ENCODE results near the gene MYNN.

The MYNN gene

GRCh38 chr3:169827712-169828111, 54.5 kb downstream of the MYNN start:
- DNase-seq (ENCODE audit: low spot score): no peak

DNA sequence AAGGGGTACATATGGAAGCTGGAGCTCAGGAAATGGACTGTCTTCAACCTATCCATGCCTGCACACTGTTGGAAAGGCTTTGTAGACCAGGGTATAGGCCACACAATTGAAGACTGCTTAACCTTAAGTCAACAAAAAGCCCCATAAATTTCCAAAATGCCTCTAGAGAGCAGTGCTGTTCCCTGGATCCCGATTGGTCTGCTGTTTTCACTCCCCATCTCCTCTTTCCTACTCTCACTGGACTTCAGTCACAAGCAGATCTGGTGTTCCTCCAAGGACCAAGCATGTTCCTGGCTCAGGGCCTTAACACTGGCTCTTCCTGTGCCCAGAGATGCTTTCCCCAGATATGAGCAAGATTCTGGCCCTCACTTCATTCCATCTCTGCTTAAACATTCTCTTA, 62.3 kb downstream of the MYNN start:
- no peak for DNase-seq (ENCODE audit: low spot score)

DNA sequence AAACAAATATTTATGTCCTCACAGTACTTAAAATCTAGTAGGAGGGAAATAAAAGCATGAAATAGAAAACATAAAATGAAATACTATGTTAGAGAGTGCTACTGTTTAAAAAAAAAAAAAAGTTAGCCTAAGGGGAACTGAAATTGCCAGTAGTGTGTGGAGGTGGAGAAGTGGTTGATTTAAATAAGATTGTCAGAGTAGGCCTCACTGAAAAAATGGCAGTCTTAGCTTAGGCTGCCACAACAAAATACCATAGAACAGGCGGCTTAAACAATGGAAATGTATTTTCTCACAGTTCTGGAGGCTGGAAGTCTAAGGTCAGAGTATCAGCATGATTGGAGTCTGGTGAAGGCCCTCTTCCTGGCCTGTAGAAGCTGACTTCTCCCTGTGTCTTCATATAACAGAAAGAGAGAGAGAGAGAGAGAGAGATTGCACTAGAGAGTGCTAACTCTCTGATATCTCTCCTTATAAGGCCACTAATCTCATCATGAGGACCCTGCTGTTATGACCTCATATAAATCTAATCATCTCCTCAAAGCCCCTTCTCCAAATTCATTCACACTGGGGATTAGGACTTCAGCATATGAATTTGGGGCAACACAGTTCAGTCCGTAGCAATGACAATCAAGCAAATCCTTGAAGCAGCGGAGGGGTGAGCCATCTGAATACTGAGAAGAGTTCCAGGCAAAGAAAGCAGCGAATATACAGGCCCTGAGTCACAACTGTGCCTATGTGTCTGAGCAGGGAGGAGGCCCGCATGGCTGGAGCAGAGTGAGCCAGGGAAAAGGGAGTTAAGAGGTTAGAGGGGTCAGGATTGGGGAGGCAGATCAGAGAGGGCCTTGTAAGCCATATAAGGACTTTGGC, 63.1 kb downstream of the MYNN start:
- no peak for DNase-seq (ENCODE audit: low spot score)

GRCh38 chr3:169836942-169837275, 63.7 kb downstream of the MYNN start:
- DNase-seq (ENCODE audit: low spot score): no peak

DNA sequence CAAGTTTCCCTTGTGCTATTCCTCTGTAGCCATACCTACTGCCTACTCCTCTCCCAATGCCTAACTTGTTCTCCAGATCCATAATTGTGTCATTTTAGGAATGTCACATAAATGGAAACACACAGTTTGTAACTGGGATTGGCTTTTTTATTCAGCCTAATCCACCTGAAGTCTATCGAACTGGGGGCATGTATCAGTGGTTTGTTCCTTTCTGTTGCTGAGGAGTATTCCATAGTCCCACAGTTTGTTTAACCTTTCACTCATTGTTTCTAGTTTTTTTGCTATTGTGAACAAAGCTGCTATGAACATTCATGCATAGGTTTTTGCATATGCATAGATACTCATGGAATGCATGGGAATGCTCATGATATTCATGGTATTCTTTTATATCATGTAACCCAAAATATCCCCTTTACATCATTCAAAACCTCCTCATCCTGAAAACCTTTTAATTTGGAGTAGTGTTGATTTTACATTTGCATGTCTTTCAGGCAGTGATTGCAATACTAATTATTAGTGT, 65.4 kb downstream of the MYNN start:
- DNase-seq (ENCODE audit: low spot score): no peak

Data from iPS-NIHi11 (cell line).